ENCODE data around the gene TNFSF12.

The TNFSF12 gene

DNA sequence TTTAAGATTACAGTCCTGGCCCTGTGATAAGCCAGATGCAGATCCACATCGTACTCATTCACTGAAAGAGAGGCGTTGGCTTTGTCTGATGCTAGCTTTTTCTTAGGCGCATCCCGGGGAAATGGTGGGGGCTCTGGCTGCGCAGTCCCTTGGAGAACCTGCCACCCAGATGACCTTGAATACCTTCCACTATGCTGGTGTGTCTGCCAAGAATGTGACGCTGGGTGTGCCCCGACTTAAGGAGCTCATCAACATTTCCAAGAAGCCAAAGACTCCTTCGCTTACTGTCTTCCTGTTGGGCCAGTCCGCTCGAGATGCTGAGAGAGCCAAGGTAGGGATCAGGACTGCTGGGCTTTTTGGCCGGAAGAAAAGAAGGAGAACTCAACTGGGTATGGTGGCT lies 40.7 kb upstream of the TNFSF12 start:
- no peak for DNase-seq (ENCODE audit: low read depth)
- TF ChIP-seq, protein P1, sequence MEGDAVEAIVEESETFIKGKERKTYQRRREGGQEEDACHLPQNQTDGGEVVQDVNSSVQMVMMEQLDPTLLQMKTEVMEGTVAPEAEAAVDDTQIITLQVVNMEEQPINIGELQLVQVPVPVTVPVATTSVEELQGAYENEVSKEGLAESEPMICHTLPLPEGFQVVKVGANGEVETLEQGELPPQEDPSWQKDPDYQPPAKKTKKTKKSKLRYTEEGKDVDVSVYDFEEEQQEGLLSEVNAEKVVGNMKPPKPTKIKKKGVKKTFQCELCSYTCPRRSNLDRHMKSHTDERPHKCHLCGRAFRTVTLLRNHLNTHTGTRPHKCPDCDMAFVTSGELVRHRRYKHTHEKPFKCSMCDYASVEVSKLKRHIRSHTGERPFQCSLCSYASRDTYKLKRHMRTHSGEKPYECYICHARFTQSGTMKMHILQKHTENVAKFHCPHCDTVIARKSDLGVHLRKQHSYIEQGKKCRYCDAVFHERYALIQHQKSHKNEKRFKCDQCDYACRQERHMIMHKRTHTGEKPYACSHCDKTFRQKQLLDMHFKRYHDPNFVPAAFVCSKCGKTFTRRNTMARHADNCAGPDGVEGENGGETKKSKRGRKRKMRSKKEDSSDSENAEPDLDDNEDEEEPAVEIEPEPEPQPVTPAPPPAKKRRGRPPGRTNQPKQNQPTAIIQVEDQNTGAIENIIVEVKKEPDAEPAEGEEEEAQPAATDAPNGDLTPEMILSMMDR (IDR thresholded peaks at IDR 0.05; ENCODE audit: insufficient read depth, low read depth, low read length, missing control alignments): no peak
- no peak overlapping the region for H3K4me3 ChIP-seq (ENCODE audit: low read length)

DNA sequence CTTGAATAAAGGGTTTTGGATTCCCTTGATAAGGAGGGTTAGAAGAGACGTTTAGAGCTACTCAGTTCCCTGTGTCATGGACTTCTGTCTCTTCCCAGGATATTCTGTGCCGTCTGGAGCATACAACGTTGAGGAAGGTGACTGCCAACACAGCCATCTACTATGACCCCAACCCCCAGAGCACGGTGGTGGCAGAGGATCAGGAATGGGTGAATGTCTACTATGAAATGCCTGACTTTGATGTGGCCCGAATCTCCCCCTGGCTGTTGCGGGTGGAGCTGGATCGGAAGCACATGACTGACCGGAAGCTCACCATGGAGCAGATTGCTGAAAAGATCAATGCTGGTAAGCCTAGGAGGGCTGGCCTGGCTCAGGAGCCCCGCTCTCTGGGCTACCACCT lies 40.0 kb upstream of the TNFSF12 start:
- no peak for DNase-seq (ENCODE audit: low read depth)
- H3K4me3 ChIP-seq (ENCODE audit: low read length): no peak overlapping the region
- TF ChIP-seq, protein P1 (IDR thresholded peaks at IDR 0.05; ENCODE audit: insufficient read depth, low read depth, low read length, missing control alignments): no peak

DNA sequence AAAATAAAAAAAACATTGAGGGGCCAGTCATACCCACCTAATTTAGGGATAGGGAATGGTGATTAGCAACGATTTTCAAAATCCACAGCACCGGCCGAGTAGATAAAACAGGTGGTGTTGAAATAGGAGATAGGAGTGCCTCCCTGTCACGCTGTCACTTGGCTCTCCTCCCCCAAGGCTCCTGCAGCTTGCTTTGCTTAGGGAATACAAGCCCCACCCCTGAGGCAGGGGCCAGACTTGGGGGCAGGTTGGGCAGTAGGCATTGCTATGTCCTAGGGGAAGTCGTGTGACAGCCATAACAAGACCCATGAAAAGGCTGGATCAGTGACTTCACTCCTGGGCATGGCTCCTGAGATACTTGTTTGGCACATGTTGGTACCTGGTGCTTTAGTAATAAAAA lies 38.9 kb upstream of the TNFSF12 start:
- DNase-seq (ENCODE audit: low read depth): no peak
- no peak overlapping the region for H3K4me3 ChIP-seq (ENCODE audit: low read length)
- TF ChIP-seq, protein P1 (IDR thresholded peaks at IDR 0.05; ENCODE audit: insufficient read depth, low read depth, low read length, missing control alignments): no peak

DNA sequence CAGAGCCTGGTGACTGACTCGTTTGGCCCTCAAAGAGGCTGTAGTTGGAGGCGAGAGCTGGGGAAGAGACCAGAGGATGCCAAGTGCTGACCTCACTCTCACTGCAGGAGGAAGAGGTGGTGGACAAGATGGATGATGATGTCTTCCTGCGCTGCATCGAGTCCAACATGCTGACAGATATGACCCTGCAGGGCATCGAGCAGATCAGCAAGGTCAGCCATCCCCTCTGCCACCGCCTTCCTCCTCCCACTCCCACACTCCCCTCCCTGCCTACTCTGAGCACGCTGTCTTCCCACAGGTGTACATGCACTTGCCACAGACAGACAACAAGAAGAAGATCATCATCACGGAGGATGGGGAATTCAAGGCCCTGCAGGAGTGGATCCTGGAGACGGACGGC lies 37.8 kb upstream of the TNFSF12 start:
- TF ChIP-seq, protein P1 (IDR thresholded peaks at IDR 0.05; ENCODE audit: insufficient read depth, low read depth, low read length, missing control alignments): no peak
- H3K4me3 ChIP-seq (ENCODE audit: low read length): no peak overlapping the region
- DNase-seq (ENCODE audit: low read depth): no peak

DNA sequence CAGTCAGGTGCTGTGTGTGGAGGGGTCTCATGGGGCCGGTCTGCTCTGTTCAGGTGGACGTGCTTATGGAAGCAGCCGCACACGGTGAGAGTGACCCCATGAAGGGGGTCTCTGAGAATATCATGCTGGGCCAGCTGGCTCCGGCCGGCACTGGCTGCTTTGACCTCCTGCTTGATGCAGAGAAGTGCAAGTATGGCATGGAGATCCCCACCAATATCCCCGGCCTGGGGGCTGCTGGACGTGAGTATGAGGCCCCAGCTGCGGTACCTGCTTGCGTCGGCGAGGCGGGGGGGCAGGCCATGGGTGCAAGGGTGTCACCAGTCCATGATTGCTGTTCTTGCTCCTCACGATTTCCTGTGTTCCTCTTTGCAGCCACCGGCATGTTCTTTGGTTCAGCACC lies 36.8 kb upstream of the TNFSF12 start:
- no peak for DNase-seq (ENCODE audit: low read depth)
- H3K4me3 ChIP-seq (ENCODE audit: low read length): no peak overlapping the region
- TF ChIP-seq, protein P1 (IDR thresholded peaks at IDR 0.05; ENCODE audit: insufficient read depth, low read depth, low read length, missing control alignments): no peak

DNA sequence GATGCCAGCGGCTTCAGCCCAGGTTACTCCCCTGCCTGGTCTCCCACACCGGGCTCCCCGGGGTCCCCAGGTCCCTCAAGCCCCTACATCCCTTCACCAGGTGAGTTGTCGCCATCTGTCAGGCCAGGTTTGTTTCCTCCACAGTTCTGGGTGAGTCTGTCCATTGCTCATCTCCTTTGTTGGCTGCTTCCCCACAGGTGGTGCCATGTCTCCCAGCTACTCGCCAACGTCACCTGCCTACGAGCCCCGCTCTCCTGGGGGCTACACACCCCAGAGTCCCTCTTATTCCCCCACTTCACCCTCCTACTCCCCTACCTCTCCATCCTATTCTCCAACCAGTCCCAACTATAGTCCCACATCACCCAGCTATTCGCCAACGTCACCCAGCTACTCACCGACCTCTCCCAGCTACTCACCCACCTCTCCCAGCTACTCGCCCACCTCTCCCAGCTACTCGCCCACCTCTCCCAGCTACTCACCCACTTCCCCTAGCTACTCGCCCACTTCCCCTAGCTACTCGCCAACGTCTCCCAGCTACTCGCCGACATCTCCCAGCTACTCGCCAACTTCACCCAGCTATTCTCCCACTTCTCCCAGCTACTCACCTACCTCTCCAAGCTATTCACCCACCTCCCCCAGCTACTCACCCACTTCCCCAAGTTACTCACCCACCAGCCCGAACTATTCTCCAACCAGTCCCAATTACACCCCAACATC lies 35.9 kb upstream of the TNFSF12 start:
- no peak overlapping the region for H3K4me3 ChIP-seq (ENCODE audit: low read length)
- TF ChIP-seq, protein P1 (IDR thresholded peaks at IDR 0.05; ENCODE audit: insufficient read depth, low read depth, low read length, missing control alignments): no peak
- DNase-seq (ENCODE audit: low read depth): no peak

DNA sequence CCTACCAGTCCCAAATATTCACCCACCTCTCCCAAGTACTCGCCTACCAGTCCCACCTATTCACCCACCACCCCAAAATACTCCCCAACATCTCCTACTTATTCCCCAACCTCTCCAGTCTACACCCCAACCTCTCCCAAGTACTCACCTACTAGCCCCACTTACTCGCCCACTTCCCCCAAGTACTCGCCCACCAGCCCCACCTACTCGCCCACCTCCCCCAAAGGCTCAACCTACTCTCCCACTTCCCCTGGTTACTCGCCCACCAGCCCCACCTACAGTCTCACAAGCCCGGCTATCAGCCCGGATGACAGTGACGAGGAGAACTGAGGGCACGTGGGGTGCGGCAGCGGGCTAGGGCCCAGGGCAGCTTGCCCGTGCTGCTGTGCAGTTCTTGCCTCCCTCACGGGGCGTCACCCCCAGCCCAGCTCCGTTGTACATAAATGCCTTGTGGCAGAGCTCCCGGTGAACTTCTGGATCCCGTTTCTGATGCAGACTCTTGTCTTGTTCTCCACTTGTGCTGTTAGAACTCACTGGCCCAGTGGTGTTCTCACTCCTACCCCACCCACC lies 34.9 kb upstream of the TNFSF12 start:
- no peak for DNase-seq (ENCODE audit: low read depth)
- TF ChIP-seq, protein P1 (IDR thresholded peaks at IDR 0.05; ENCODE audit: insufficient read depth, low read depth, low read length, missing control alignments): no peak
- H3K4me3 ChIP-seq (ENCODE audit: low read length): no peak overlapping the region
